ENCODE results near the gene SPINT1.

DNA sequence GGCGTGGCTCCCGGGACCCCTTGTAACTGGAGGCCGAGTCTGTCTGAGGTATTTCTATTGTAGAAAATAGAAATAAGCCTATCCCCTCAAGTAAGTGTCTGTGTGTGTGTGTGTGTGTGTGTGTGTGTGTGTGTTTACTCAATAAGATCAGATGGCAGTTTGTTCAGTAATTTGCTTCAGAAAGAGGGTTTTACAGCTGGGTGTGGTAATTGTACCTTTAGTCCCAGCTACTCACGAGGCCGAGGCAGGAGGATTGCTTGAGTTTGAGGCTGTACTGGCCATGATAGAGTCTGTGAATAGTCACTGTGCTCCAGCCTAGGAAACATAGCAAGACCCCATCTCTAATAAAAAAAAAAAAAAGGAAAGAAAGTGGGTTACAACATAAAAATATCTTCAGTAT lies 8.7 kb downstream of the SPINT1 start:
- TF ChIP-seq POLR2AphosphoS5 (IDR thresholded peaks at IDR 0.05; ENCODE audit: low read depth, low read length) (no peak), SIN3A (IDR thresholded peaks at IDR 0.05; ENCODE audit: borderline replicate concordance, insufficient read depth, low read length) (no peak), TAF1 (IDR thresholded peaks at IDR 0.05; ENCODE audit: borderline replicate concordance, insufficient read depth, low read length) (no peak), FOXP2 (optimal IDR thresholded peaks at IDR 0.05; ENCODE audit: borderline replicate concordance, extremely low read depth, extremely low read length, insufficient read depth) (no peak)
- TF ChIP-seq, protein P1, sequence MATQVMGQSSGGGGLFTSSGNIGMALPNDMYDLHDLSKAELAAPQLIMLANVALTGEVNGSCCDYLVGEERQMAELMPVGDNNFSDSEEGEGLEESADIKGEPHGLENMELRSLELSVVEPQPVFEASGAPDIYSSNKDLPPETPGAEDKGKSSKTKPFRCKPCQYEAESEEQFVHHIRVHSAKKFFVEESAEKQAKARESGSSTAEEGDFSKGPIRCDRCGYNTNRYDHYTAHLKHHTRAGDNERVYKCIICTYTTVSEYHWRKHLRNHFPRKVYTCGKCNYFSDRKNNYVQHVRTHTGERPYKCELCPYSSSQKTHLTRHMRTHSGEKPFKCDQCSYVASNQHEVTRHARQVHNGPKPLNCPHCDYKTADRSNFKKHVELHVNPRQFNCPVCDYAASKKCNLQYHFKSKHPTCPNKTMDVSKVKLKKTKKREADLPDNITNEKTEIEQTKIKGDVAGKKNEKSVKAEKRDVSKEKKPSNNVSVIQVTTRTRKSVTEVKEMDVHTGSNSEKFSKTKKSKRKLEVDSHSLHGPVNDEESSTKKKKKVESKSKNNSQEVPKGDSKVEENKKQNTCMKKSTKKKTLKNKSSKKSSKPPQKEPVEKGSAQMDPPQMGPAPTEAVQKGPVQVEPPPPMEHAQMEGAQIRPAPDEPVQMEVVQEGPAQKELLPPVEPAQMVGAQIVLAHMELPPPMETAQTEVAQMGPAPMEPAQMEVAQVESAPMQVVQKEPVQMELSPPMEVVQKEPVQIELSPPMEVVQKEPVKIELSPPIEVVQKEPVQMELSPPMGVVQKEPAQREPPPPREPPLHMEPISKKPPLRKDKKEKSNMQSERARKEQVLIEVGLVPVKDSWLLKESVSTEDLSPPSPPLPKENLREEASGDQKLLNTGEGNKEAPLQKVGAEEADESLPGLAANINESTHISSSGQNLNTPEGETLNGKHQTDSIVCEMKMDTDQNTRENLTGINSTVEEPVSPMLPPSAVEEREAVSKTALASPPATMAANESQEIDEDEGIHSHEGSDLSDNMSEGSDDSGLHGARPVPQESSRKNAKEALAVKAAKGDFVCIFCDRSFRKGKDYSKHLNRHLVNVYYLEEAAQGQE (IDR thresholded peaks at IDR 0.05; ENCODE audit: insufficient read depth in 1 of 2, low read depth in 2 of 2, low read length in 2 of 2): no peak

Data from PFSK-1 (cell line).